ENCODE data around the gene NIPBL.

DNA sequence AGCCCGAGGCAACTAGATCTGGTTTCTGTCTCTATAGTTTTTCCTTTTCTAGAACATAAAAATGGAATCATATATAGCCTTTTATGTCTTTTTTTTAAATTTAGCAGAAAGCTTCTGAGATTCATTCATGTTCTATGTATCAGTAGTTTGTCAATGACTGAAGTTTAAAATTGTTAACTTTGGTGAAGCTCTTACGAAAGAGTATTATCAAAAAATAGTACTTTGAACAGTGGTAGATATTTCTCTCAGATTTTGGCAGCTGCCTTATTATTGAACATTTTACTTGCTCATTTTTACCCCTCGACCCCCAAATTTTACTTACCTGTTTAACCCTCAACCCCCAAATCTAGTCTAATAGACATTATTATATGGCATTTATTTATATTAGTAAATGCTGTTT, 10.2 kb downstream of the NIPBL start:
- TF ChIP-seq SMC3 (IDR thresholded peaks at IDR 0.05; ENCODE audit: low read depth, low read length): no peak
- no peak for TF ChIP-seq RAD21 (IDR thresholded peaks at IDR 0.05; ENCODE audit: low read length)
- TF ChIP-seq RFX5 (IDR thresholded peaks at IDR 0.05; ENCODE audit: low read length): no peak
- TF ChIP-seq, protein P1, sequence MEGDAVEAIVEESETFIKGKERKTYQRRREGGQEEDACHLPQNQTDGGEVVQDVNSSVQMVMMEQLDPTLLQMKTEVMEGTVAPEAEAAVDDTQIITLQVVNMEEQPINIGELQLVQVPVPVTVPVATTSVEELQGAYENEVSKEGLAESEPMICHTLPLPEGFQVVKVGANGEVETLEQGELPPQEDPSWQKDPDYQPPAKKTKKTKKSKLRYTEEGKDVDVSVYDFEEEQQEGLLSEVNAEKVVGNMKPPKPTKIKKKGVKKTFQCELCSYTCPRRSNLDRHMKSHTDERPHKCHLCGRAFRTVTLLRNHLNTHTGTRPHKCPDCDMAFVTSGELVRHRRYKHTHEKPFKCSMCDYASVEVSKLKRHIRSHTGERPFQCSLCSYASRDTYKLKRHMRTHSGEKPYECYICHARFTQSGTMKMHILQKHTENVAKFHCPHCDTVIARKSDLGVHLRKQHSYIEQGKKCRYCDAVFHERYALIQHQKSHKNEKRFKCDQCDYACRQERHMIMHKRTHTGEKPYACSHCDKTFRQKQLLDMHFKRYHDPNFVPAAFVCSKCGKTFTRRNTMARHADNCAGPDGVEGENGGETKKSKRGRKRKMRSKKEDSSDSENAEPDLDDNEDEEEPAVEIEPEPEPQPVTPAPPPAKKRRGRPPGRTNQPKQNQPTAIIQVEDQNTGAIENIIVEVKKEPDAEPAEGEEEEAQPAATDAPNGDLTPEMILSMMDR (IDR thresholded peaks at IDR 0.05): no peak

Data from SK-N-SH (cell line).